HG02981 (cell line): ENCODE measurements around the gene SPARC.
"Not testable (repeated sequence)": the region's sequence is repeated elsewhere in the genome, so short reads cannot be mapped to it uniquely, and the experiment has no call there.

Source experiments
- ATAC-seq: cut with Tn5 transposase; IDR thresholded peaks from one replicate; pipeline ENCODE4 v1.9.1; 2021; ENCODE audit warnings: mild to moderate bottlenecking, moderate library complexity; ENCODE audit not compliant: unreplicated experiment

The SPARC gene

DNA sequence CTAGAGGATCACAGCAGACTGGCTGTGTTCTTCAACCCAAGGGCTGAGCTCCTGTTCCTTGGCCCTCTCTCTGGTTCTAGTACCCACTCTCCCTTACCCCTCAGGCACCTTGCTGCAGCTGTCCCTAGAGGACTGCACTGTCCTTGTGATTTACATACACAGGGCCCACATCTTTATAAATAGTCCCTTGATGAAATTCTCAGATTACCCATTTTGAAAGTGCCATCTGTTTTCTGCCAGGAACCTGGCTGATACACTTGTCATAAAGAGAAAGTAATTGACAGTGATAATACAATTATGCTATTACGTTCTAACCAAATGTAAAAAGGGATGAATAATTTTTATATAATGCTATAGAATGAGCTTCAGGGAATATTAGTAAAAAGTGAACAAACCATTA is 16.5 kb upstream of the SPARC start:
- ATAC-seq: peak; percentile 88

DNA sequence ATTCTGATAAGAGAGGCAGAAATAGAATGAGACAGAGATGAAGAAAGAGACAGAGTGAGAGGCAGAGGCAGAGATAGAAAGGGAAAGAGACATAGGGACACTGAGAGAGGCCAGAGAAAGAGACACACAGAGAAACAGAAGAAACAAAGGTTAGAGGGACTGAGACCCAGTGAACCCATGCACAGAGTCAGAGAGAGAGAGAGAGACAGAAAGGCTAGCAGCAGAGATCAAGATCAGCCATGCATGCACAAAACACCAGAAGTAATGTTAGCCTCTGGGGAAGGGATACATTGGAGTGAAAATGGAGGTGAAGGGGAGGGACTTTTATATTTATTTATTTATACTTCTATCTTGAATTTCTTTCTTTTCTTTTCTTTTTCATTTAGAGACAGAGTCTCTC is 14.1 kb upstream of the SPARC start:
- ATAC-seq: no peak

DNA sequence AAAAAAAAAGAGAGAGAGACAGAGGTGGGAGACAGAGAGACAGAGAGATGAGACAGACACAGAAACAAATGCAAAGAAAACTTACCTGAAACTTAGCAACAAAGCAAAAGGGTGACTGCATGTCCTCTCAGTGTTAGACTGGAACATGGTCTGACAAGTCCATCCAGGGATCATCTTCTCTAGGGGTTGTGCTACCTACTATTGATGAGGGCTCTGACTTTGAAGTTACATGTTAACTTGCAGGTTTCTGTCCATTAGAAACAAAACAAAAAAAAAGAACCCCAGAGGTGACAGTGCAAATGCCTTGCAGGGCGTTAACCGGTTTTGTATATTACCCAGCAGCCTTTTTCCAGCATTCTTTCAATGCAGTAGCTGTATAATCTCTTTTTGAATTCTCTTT is 13.6 kb upstream of the SPARC start:
- ATAC-seq: no peak

DNA sequence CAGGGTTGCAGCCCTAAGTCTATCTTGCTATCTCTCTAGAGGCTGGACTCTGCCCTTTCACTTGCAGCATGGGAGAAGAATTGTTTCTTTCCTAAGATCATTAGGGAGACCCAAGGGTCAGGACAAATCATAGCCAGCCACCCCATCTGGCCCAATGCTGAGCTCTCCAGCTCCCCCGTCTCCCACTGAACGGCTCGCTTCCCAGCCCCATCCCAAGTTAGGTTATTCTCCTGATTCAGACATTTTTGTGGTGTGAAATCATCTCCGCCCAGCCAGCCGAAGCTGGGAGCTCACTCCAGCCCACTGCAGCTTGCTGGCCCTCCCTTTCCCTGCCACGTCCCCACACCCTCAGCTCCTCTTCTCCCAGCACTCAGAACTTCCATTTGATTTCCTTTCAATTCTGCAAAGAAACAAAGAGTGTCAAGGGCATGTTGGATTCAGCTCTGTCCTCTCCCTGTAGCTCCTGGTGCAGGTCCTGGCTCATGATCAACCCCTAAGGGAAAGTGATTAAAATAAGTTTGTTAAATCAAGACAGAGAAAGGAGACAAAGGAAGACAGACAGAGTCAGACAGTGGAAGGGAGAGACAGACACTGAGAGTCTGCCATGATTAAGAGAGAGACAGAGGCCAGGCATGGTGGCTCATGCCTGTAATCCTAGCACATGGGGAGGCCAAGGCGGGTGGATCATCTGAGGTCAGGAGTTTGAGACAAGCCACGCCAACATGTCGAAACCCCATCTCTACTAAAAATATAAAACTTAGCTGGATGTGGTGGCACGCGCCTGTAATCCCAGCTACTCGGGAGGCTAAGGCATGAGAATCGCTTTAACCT is 12.6 kb upstream of the SPARC start:
- no peak for ATAC-seq

DNA sequence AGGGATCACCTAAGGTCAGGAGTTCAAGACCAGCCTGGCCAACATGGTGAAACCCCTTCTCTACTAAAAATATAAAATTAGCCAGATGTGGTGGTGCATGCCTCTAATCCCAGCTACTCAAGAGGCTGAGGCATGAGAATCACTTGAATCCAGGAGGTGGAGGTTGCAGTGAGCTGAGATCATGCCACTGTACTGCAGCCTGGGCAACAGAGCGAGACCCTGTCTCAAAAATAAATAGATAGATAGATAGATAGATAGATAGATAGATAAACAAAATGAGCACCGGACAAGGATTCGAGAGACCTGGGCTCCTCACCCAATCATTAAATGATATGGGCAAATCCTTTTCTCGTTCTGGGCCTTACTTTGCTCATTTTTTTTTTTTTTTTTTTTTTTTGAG is 11.4 kb upstream of the SPARC start:
- not testable (repeated sequence) for ATAC-seq

- ATAC-seq: no peak
Measured at GRCh38 chr5:151697452-151697851, 10.7 kb upstream of the SPARC start.

DNA sequence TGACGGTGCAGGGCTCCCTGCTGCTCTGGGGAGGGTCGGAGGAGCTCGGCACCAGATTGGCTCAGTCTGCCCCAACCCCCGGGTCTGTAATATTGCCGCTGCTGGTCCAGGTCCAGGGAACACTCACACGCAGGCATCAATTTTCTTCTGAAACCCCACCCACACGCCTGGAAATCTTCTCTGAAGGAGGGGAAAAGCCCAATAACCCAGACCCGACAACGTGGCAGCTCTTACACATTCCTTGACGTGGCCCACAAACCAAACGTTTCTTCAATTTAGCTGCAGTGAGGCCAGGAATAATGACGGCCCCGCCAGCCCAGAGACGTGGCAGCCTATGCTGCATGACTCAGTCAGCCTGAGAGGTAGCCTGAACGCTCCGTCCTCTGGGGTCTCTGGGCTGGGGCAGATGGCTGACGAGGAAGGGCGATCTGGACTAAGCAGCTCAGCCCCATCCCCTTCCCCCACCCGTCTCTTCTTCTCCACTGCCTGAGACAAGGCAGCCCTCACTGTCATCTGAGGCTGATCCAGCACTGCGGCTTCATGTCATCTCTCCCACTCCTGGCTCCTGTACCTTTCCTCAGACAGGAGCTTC is 9.9 kb upstream of the SPARC start:
- no peak for ATAC-seq

DNA sequence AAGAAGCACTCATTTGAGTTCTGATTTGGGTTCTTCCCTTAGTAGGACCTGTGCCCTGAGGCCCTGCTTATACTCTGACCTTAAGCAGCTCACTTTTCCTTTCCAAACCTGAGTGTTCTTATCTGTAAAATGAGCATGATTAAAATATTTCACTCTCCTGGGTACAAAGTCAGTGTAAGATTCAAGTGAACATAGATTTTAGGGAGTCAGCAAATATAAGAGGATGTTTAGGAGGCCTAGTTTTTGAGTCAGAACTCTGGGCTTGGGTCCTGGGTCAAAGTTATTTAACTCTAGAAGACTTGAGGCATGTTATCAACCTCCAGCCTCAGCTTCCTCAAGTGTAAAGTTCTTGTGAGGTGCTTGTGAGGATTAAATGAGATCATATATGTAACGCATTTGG is 8.7 kb upstream of the SPARC start:
- no peak for ATAC-seq

DNA sequence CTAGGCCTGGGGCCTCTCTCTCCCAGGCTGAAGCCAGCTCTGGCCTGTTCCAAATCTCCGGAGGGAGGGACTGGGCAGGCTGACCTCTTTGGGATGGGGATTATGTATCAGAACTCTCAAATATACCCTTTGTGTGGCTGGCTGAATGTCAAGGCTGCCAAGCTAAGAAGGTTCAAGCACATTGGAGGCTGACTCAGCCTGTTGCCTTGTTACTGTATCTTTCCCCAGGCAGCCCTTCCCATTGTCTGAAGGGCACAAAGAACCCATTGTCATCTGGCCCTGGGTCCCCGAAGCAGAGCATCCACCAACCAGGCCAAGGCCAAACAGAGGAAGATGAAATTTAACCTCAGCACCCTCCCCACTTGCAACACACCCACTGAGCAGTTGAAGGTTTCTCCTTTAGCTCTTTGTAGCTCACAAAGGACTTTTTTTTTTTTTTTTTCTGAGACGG is 7.3 kb upstream of the SPARC start:
- no peak for ATAC-seq

DNA sequence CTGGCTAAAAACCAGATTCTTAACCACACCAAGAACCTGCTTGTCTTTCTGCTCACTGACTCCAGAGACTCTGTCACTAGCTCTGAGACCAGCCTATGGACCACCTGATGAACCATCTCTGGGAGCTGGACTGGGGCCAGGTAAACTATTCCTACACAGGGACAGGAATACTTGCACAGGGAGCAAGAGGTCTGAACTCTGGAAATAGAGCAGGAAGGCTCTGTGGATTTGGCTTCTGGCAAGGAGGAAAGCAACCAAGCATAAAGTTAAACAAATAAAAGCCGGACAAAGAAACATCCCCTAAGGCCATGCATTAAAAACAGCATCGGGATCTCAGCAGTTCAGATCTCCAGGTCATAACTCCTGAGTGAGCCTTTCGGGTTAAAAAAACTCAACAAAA is 5.6 kb upstream of the SPARC start:
- ATAC-seq: no peak

GRCh38 chr5:151691706-151692105 is 5.0 kb upstream of the SPARC start:
- ATAC-seq: no peak

DNA sequence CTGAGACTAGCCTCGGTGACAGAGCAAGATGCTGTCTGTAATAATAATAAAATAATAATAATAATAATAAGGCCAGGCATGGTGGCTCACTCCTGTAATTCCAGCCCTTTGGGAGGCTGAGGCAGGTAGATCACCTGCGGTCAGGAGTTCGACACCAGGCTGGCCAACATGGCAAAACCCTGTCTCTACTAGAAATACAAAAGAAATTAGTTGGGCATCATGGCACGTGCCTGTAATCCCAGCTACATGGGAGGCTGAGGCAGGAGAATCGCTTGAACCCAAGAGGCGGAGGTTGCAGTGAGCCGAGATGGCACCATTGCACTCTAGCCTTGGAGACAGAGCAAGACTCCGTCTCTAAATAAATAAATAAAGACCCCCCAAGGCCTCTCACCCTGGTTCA is 2.9 kb upstream of the SPARC start:
- ATAC-seq: not testable (repeated sequence)

DNA sequence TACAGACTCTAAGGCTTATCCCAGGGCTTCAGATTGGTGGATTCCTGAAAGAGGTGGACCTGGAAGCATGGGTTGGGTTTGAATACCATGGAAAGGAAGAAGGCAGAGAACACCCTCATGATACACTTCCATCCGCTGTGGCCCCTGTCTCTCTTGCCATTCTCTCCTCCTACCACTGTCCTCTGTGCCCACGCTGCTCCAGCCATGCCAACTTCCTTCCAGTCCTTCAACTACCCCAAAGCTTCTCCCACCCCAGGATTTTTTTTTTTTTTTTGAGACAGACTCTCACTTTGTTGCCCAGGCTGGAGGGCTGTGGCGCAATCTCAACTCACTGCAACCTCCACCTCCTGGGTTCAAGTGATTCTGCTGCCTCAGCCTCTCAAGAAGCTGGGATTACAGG is 1.7 kb upstream of the SPARC start:
- no peak for ATAC-seq

- no peak for ATAC-seq
Measured at GRCh38 chr5:151685749-151686673, 704 bp downstream of the SPARC start.

GRCh38 chr5:151684690-151685361 is 1.9 kb downstream of the SPARC start:
- ATAC-seq: no peak

GRCh38 chr5:151683986-151684588 is 2.6 kb downstream of the SPARC start:
- ATAC-seq: no peak

- ATAC-seq: no peak
Measured at GRCh38 chr5:151683444-151683843, 3.3 kb downstream of the SPARC start.

GRCh38 chr5:151682751-151683331 is 3.9 kb downstream of the SPARC start:
- no peak for ATAC-seq

DNA sequence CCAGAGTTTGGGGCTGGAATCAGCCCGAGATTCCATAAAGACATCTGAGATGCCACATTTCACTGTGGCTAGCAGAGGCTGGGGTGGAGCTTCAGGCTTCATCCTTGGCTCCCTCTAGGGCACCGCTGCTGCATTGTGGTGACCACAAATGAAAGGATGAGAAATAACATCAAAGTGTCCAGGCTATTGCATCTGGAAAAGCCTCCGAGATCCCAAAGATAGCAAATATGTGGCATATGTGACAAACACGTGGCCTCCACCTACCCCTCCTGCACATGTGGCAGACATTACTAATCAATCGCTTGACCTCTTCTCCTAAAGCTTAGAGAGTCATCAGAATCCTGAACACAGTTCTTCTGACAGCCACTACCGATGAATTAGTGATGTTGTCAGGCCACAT is 4.5 kb downstream of the SPARC start:
- ATAC-seq: no peak

DNA sequence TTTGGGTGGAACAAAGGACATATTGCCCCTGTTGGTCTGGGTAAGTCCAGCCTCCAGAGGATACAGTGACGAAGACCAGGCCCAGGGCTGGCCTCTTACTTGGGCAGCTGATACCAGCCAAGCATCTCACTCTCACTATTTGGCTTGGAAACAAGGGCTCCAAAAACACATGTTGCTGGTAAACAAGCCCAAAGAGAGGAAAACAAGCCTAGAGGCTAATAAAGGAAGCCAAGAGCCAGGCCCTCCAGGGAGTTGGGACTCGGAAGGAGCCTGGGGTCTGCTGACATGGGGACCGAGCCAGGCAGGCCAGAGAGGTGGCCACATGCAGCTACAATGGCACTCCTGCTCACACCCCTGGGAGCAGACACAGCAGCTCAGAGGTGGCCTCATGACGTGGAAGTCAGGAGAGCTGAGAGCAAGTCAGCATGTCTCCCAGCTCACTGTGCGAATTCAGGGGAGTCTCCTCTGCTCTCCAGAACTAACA is 5.7 kb downstream of the SPARC start:
- no peak for ATAC-seq
